Hepatic stellate cell (primary cell): Measurements from ENCODE around the gene SLC38A2.

Experiments
- DNase-seq: peaks from one replicate; pipeline ENCODE4 v3.0.0; 2011; ENCODE audit warnings: low spot score

The SLC38A2 gene

GRCh38 chr12:46391630-46392029 is 19.1 kb upstream of the SLC38A2 start:
- no peak for DNase-seq

- DNase-seq, result no peak
Measured at GRCh38 chr12:46390881-46391280, 18.3 kb upstream of the SLC38A2 start.

DNA sequence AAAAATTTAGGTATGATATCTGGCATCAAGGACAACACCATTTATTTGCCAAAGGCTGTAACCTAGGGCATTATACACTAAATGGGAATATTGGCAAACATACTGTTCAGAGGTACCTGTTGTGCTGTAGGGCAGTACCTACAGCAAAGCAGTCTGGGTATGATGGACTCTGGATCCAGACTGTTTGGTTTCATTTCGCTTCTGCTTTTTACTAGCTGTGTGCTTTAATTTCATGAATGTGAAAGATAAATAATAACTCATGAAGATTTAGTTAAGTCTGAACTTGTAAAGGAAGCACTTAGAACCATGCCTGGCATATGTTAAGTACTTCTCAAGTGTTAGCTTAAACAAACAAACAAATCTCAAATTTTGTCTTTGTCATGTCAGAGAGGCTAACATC is 17.7 kb upstream of the SLC38A2 start:
- no peak for DNase-seq

- no peak for DNase-seq
Measured at GRCh38 chr12:46389031-46389616, 16.6 kb upstream of the SLC38A2 start.

DNA sequence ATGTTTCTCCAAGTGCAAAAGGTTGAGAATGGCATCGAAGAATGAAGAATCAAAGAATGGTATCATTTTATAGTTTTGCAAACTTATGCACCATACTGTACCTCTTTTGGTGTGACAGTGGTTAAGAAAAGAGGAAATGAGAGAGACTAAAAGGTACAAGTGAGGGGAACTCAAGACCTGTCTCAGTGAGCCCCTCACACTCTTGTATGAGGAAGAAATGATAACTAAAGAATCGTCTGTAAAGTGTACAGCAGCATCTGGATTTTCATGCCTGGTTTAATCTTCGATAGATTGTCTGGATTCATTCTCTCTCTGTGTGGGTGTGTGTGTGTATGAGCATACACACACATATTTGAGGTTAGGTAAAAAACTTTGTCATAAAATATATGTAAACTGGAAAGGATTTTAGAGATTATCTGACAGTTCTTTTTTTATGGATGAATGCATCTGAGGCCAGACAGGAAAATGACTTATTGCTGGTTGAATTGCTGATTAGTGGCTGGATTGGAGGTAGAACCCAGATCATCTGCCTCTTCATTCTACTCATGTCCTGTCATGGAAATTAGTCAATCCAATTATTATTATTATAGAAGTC is 16.0 kb upstream of the SLC38A2 start:
- DNase-seq, result no peak

DNA sequence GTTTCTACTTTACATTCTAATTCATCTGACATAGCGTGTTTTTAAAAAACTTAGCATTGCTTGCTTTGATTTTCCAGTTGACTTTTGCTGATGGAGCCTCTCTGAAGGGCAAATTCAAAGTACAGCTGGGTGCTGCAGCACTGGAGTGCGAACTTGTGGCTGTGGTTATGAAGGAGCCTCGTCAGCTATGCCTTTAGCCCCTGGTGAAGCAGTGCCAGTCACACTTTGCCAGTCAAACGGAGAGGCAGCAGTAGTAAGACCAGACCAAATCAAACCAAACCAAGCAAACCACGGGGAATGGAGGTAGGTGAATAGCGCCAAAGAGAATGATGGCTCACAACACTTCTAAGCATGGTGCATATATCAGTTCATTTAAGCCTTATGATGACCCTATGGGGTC is 15.1 kb upstream of the SLC38A2 start:
- no peak for DNase-seq

- DNase-seq, result no peak
Measured at GRCh38 chr12:46386877-46387629, 14.5 kb upstream of the SLC38A2 start.

DNA sequence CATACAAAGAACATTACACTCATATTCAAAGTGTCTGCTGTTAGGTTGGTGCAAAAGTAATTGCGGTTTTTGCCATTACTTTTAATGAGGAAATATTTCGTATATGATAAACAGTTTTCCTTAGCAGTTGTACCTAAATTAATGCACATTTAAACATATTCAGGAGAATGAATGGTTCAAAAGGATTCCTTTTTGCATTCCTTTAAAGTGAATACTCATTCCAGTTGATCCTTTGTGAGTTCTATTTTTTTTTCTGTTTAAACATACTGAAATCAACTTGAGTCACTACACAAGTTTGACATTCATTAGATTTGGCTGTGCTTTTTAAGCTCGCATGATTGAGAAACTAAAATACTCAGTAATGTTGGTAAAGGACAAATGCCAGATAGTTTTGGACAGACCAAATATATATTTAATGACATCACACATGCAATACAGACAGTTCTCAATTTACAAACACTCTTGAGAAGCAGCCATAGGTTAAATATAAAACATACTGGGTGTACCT is 13.8 kb upstream of the SLC38A2 start:
- DNase-seq, result no peak

DNA sequence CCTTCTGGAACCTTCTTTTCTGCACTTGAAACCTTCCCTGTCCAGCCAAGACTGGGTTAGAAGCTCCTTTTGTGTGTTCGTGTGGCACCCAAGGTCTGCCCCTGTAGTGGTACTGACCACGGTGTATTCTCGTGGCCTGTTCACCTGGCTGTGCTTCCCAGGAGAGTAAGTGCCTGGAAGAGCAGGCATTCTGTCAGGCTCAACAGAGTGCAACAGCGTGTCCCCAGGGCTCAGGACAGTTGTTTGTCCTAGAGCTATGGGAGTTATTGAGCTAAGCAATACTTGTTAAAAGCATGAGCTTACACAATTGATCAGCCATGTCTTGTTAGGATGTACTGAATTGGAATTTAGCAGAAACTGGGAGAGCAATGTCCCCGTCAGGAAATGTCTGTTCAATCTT is 12.9 kb upstream of the SLC38A2 start:
- DNase-seq, result no peak

GRCh38 chr12:46384451-46385309 is 12.1 kb upstream of the SLC38A2 start:
- DNase-seq, result no peak

GRCh38 chr12:46383654-46384450 is 11.3 kb upstream of the SLC38A2 start:
- DNase-seq, result no peak

GRCh38 chr12:46382964-46383653 is 10.5 kb upstream of the SLC38A2 start:
- DNase-seq, result peak; percentile 79

- no peak for DNase-seq
Measured at GRCh38 chr12:46382408-46382963, 9.9 kb upstream of the SLC38A2 start.

DNA sequence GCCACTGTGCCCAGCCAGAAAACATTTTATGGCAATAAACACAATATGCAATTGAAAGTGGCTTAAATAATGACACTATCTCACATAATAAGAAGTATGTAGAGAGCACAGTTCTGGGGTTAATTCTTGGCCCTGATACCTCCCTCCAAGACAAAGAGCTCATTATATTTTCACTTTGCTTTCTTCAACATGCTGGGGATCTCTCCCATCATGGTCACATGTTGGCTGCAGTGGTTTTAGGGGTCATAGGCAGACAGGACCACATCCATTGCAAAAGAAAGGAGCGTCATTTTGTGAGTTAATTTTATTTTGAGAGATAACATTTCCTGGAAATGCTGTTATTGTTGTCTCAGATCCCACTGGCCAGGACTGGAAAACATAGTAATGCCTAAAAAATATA is 8.3 kb upstream of the SLC38A2 start:
- DNase-seq, result no peak

- DNase-seq, result no peak
Measured at GRCh38 chr12:46380022-46380796, 7.6 kb upstream of the SLC38A2 start.

DNA sequence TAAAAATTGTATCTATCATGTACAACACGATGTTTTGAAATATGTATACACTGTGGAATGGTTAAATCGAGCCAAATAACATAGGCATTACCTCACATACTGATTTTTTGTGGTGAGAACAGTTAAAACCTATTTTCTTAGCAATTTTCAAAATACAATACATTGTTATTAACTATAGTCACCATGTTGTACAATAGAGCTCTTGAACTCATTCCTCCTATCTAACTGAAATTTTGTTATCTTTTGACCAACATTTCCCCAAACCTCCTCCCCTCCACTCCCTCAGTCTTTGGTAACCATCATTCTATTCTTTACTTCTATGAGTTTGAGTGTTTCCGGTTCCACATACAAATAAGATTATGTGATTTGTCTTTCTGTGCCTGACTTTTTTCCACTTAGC is 6.8 kb upstream of the SLC38A2 start:
- DNase-seq, result no peak

GRCh38 chr12:46378530-46378929 is 6.0 kb upstream of the SLC38A2 start:
- no peak for DNase-seq

- DNase-seq, result no peak
Measured at GRCh38 chr12:46377678-46378077, 5.1 kb upstream of the SLC38A2 start.

DNA sequence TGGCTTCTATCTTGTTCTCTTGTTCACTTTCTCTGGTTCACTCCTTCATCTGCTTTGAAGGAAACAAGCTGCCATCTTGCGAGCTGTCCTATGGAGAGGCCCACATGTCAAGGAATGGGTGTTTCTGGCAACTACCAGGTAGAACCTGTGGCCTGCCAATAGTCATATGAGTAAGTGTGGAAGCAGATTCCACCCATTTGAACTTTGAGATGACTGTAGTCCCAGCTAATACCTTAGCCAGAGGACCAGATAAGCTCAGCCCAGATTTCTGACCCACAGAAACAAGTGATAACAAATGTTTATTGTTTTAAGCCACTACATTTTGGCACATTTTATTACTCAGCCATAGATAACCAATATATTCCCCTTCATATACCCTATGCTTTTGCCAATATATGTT is 4.0 kb upstream of the SLC38A2 start:
- no peak for DNase-seq

GRCh38 chr12:46374711-46375110 is 2.1 kb upstream of the SLC38A2 start:
- no peak for DNase-seq
